Liver (tissue), 9 donors: ENCODE measurements around the gene TCEA3. TPM values are rescaled to one million over a fixed set of nuclear protein-coding genes. Genes with fewer than 3 reads are reported as not detected.

Source experiments
- DNase-seq: peaks from one replicate; pipeline ENCODE4 v3.0.0-alpha.2; 2017; ENCODE audit warnings: low spot score
- H3K27ac ChIP-seq, 2 donors: one replicate each; pipeline ENCODE4 v1.7.0; 2013; ENCODE audit warnings: inconsistent platforms in 2 of 2, low read length in 2 of 2, control low read depth in 1 of 2, low read depth in 1 of 2, mild to moderate bottlenecking in 1 of 2
- H3K27me3 ChIP-seq, 4 donors: one replicate each; pipeline versions ENCODE4 v1.6.1 to v1.7.0; 2013; ENCODE audit warnings: low read length in 3 of 4, inconsistent platforms in 1 of 4, mild to moderate bottlenecking in 1 of 4, moderate library complexity in 1 of 4; ENCODE audit not compliant: control insufficient read depth in 4 of 4, insufficient read depth in 4 of 4
- H3K36me3 ChIP-seq, 4 donors: one replicate each; pipeline versions ENCODE4 v1.6.1 to v1.7.0; 2013; ENCODE audit warnings: low read length in 3 of 4, mild to moderate bottlenecking in 3 of 4, low read depth in 1 of 4, moderate library complexity in 1 of 4; ENCODE audit not compliant: control insufficient read depth in 4 of 4, insufficient read depth in 3 of 4
- H3K4me1 ChIP-seq, 4 donors: one replicate each; pipeline versions ENCODE4 v1.6.1 to v1.7.0; 2013; ENCODE audit warnings: low read length in 3 of 4, mild to moderate bottlenecking in 3 of 4, moderate library complexity in 1 of 4; ENCODE audit not compliant: control insufficient read depth in 4 of 4, insufficient read depth in 4 of 4
- H3K4me3 ChIP-seq, 3 donors: one replicate each; pipeline versions ENCODE4 v1.6.1 to v1.7.0; 2013; ENCODE audit warnings: low read length in 3 of 3, control low read depth in 1 of 3, low read depth in 1 of 3, mild to moderate bottlenecking in 1 of 3
- H3K9ac ChIP-seq, 2 donors: one replicate each; pipeline ENCODE4 v1.7.0; 2013; ENCODE audit warnings: low read length in 2 of 2, mild to moderate bottlenecking in 2 of 2, moderate library complexity in 2 of 2, control low read depth in 1 of 2, low read depth in 1 of 2
- H3K9me3 ChIP-seq, 4 donors: one replicate each; pipeline versions ENCODE4 v1.6.1 to v1.7.0; 2013; ENCODE audit warnings: low read length in 3 of 4; ENCODE audit not compliant: control insufficient read depth in 4 of 4
- EGR1 ChIP-seq, 2 donors: IDR thresholded peaks; 2 replicates each; pipeline ENCODE4 v1.6.1; 2016 to 2018; ENCODE audit warnings: antibody characterized with exemption in 2 of 2, low read depth in 2 of 2
- FOXA1 ChIP-seq: IDR thresholded peaks from 2 replicates; pipeline ENCODE4 v1.6.1; 2016; ENCODE audit warnings: antibody characterized with exemption
- FOXA2 ChIP-seq: IDR thresholded peaks from 2 replicates; pipeline ENCODE4 v1.6.1; 2016; ENCODE audit warnings: antibody characterized with exemption
- GABPA ChIP-seq, 2 donors: IDR thresholded peaks in 1 of 2; conservative IDR thresholded peaks in 1 of 2; 2 replicates each; pipeline ENCODE4 v1.6.1; 2016; ENCODE audit warnings: antibody characterized with exemption in 2 of 2, mild to moderate bottlenecking in 1 of 2, moderate library complexity in 1 of 2
- HNF4A ChIP-seq, 2 donors: conservative IDR thresholded peaks; 2 replicates each; pipeline ENCODE4 v1.6.1; 2016; ENCODE audit warnings: antibody characterized with exemption in 2 of 2, mild to moderate bottlenecking in 2 of 2
- HNF4G ChIP-seq: IDR thresholded peaks from 2 replicates; pipeline ENCODE4 v1.6.1; 2016; ENCODE audit warnings: antibody characterized with exemption
- JUND ChIP-seq, 2 donors: IDR thresholded peaks; 2 replicates each; pipeline ENCODE4 v1.6.1; 2016; ENCODE audit warnings: antibody characterized with exemption in 2 of 2
- MAX ChIP-seq: IDR thresholded peaks from 2 replicates; pipeline ENCODE4 v1.6.1; 2016; ENCODE audit warnings: antibody characterized with exemption
- NR2F2 ChIP-seq: IDR thresholded peaks from 2 replicates; pipeline ENCODE4 v1.6.1; 2016; ENCODE audit warnings: antibody characterized with exemption
- RAD21 ChIP-seq, 2 donors: IDR thresholded peaks; 2 replicates each; pipeline ENCODE4 v1.6.1; 2016; ENCODE audit warnings: antibody characterized with exemption in 2 of 2, mild to moderate bottlenecking in 2 of 2
- REST ChIP-seq: IDR thresholded peaks from 2 replicates; pipeline ENCODE4 v1.6.1; 2016; ENCODE audit warnings: antibody characterized with exemption, mild to moderate bottlenecking
- RXRA ChIP-seq, 2 donors: IDR thresholded peaks; 2 replicates each; pipeline ENCODE4 v1.6.1; 2017 to 2018; ENCODE audit warnings: antibody characterized with exemption in 2 of 2, mild to moderate bottlenecking in 1 of 2
- SP1 ChIP-seq: IDR thresholded peaks from 2 replicates; pipeline ENCODE4 v1.6.1; 2018; ENCODE audit warnings: antibody characterized with exemption, mild to moderate bottlenecking
- TAF1 ChIP-seq: conservative IDR thresholded peaks from 2 replicates; pipeline ENCODE4 v1.6.1; 2016; ENCODE audit warnings: antibody characterized with exemption, mild to moderate bottlenecking
- YY1 ChIP-seq: IDR thresholded peaks from 2 replicates; pipeline ENCODE4 v1.6.1; 2016; ENCODE audit warnings: antibody characterized with exemption, mild to moderate bottlenecking
- WGBS: extraction: QIAGEN DNeasy Blood & Tissue Kit; methylation state at CpG from one replicate; pipeline ENCODE4 v1.1.7; 2013; 5-methylcytosine and 5-hydroxymethylcytosine counted together
- polyA plus RNA-seq, 2 donors: library from polyadenylated mRNA; stranded (reverse) in 1 of 2; unstranded in 1 of 2; fragments of 200-250 nt in 1 of 2; fragments of >200 nt in 1 of 2; fragmentation: Nextera tagmentation in 1 of 2; extraction: Ambion mirVana in 1 of 2; gene quantifications; one replicate each; pipeline versions ENCODE4 v1.2.1 to v1.2.3, GENCODE V29; 2013 to 2015
- total RNA-seq, 2 donors: library from RNA; depleted of rRNA; stranded (reverse); fragments of >200 nt; gene quantifications; one replicate each; pipeline ENCODE4 v1.2.3, GENCODE V29; 2014
- TF ChIP-seq, protein P1 (sequence below): IDR thresholded peaks from 2 replicates; pipeline ENCODE4 v1.6.1; 2016; ENCODE audit warnings: antibody characterized with exemption
- TF ChIP-seq, protein P2 (sequence below): IDR thresholded peaks from 2 replicates; pipeline ENCODE4 v1.6.1; 2016; ENCODE audit warnings: antibody characterized with exemption
- TF ChIP-seq, protein P3 (sequence below): fragments of 150-350 bp; IDR thresholded peaks from 2 replicates; pipeline ENCODE4 v1.5.1; 2017; ENCODE audit warnings: improper control_type of control experiment, low read depth, low read length; ENCODE audit not compliant: missing input control
- donor health status: healthy.
- donor health status: healthy.
- donor health status: healthy.
- donor health status: healthy.
- donor health status: healthy.

Gene TCEA3
- total and polyA plus RNA-seq, 4 donors = 29.6 to 142 (median 47.6) TPM

DNA sequence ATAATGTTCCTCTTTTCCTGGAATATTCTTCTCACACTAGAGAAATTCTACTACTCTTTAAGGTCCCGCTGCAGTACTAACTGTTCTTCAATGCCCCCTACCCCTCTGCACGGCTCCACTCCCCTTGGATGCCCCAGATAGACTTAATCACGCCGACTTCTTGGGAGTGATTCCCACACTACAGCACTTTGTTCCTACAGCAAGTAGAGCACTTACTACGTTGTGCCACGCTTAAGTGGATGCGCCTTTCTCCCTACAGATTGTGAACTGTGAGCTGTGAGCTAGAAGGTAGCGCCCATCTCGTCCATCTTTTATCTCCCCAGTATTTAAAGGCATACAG is 57.1 kb downstream of the TCEA3 start (continued):
- TF ChIP-seq, protein P1, sequence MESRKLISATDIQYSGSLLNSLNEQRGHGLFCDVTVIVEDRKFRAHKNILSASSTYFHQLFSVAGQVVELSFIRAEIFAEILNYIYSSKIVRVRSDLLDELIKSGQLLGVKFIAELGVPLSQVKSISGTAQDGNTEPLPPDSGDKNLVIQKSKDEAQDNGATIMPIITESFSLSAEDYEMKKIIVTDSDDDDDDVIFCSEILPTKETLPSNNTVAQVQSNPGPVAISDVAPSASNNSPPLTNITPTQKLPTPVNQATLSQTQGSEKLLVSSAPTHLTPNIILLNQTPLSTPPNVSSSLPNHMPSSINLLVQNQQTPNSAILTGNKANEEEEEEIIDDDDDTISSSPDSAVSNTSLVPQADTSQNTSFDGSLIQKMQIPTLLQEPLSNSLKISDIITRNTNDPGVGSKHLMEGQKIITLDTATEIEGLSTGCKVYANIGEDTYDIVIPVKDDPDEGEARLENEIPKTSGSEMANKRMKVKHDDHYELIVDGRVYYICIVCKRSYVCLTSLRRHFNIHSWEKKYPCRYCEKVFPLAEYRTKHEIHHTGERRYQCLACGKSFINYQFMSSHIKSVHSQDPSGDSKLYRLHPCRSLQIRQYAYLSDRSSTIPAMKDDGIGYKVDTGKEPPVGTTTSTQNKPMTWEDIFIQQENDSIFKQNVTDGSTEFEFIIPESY = no peak

- no peak overlapping the region for H3K4me3 ChIP-seq
- H3K9ac ChIP-seq = no peak overlapping the region
- TF ChIP-seq RXRA (IDR thresholded peaks at IDR 0.05) (no peak), MAX (no peak), GABPA (IDR thresholded peaks at IDR 0.05 in 1 of 2, conservative IDR thresholded peaks at IDR 0.05 in 1 of 2) (no peak), FOXA2 (no peak), REST (no peak), RAD21 (IDR thresholded peaks at IDR 0.05) (no peak), YY1 (no peak), EGR1 (IDR thresholded peaks at IDR 0.05; ENCODE audit: low read depth in 2 of 2) (no peak), SP1 (no peak), JUND (IDR thresholded peaks at IDR 0.05) (no peak), HNF4A (conservative IDR thresholded peaks at IDR 0.05) (no peak), FOXA1 (no peak), HNF4G (no peak), TAF1 (no peak), NR2F2 (no peak)
- TF ChIP-seq, protein P2, sequence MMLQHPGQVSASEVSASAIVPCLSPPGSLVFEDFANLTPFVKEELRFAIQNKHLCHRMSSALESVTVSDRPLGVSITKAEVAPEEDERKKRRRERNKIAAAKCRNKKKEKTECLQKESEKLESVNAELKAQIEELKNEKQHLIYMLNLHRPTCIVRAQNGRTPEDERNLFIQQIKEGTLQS = no peak
- TF ChIP-seq, protein P1 = no peak
- TF ChIP-seq, protein P3, sequence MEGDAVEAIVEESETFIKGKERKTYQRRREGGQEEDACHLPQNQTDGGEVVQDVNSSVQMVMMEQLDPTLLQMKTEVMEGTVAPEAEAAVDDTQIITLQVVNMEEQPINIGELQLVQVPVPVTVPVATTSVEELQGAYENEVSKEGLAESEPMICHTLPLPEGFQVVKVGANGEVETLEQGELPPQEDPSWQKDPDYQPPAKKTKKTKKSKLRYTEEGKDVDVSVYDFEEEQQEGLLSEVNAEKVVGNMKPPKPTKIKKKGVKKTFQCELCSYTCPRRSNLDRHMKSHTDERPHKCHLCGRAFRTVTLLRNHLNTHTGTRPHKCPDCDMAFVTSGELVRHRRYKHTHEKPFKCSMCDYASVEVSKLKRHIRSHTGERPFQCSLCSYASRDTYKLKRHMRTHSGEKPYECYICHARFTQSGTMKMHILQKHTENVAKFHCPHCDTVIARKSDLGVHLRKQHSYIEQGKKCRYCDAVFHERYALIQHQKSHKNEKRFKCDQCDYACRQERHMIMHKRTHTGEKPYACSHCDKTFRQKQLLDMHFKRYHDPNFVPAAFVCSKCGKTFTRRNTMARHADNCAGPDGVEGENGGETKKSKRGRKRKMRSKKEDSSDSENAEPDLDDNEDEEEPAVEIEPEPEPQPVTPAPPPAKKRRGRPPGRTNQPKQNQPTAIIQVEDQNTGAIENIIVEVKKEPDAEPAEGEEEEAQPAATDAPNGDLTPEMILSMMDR = no peak
- no peak for DNase-seq
- WGBS = 91% methylated on average over 5 of the region's 5 CpGs
- H3K36me3 ChIP-seq = peaks cover 8 to 27% (median 25%) of the 10 kb centered on the region in 4 donors
- H3K9me3 ChIP-seq = peaks cover 17 to 26% (median 21%) of the 10 kb centered on the region in 4 donors
- H3K27ac ChIP-seq = no peak overlapping the region
- peaks cover 3 to 34% (median 27%) of the 10 kb centered on the region in 4 donors for H3K4me1 ChIP-seq
- H3K27me3 ChIP-seq = no peaks in the 10 kb centered on the region
Observed at GRCh38 chr1:23366598-23366997, 58.0 kb downstream of the TCEA3 start.
